PFSK-1 (cell line): ENCODE data around the gene ANO6.

Experiments
- POLR2AphosphoS5 ChIP-seq: IDR thresholded peaks from 2 replicates; pipeline ENCODE4 v1.6.1; 2012; ENCODE audit warnings: low read depth, mild to moderate bottlenecking, control low read depth, low read length, moderate library complexity
- TAF1 ChIP-seq: IDR thresholded peaks from 2 replicates; pipeline ENCODE4 v1.6.1; 2012; ENCODE audit warnings: low read length, control low read depth, borderline replicate concordance; ENCODE audit not compliant: insufficient read depth

DNA sequence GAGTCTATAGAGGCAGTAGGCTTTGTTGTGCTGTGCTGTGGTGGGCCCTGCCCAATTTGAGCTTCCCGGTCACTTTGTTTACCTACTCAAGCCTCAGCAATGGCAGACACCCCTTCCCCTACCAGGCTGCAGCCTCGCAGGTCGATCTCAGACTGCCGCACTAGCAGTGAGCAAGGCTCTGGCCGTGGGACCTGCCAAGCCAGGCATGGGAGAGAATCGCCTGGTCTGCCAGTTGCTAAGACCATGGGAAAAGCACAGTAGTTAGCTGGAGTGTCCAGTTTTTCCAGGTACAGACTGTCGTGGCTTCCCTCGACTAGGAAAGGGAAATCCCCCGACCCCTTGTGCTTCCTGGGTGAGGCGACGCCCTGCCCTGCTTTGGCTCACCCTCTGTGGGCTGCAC lies 26.3 kb downstream of the ANO6 start:
- TF ChIP-seq POLR2AphosphoS5 (no peak), TAF1 (no peak)
